ENCODE data around the gene CNPY3.
"Not testable (repeated sequence)": the region's sequence is repeated elsewhere in the genome, so short reads cannot be mapped to it uniquely, and the experiment has no call there.

CNPY3 gene

GRCh38 chr6:42928986-42929820, at the start of gene CNPY3:
Gene CNPY3 (plus strand): TSS chr6:42929480. CDS start chr6:42929571, 91 bp downstream.
- DNase-seq = peak; percentile 96

GRCh38 chr6:42880240-42880817, 49.0 kb upstream of the CNPY3 start:
- DNase-seq = not testable (repeated sequence)

- not testable (repeated sequence) for DNase-seq
These were observed 48.4 kb upstream of the CNPY3 start for GRCh38 chr6:42880871-42881270.

GRCh38 chr6:42885702-42886101, 43.6 kb upstream of the CNPY3 start:
- DNase-seq = no peak

- DNase-seq = not testable (repeated sequence)
These were observed 41.1 kb upstream of the CNPY3 start for GRCh38 chr6:42888201-42888600.

- DNase-seq = peak; percentile 12
These were observed 39.5 kb upstream of the CNPY3 start for GRCh38 chr6:42889815-42890214.

GRCh38 chr6:42890311-42891198, 38.7 kb upstream of the CNPY3 start:
- DNase-seq = peak; percentile 96

- no peak for DNase-seq
These were observed 38.0 kb upstream of the CNPY3 start for GRCh38 chr6:42891199-42891722.

- DNase-seq = not testable (repeated sequence)
These were observed 35.0 kb upstream of the CNPY3 start for GRCh38 chr6:42894041-42894828.

GRCh38 chr6:42896178-42896719, 33.0 kb upstream of the CNPY3 start:
- no peak for DNase-seq

GRCh38 chr6:42898891-42899361, 30.4 kb upstream of the CNPY3 start:
- DNase-seq = peak; percentile 53

- no peak for DNase-seq
These were observed 29.4 kb upstream of the CNPY3 start for GRCh38 chr6:42899871-42900270.

GRCh38 chr6:42901538-42901957, 27.7 kb upstream of the CNPY3 start:
- DNase-seq = peak; percentile 71

- DNase-seq = not testable (repeated sequence)
These were observed 26.6 kb upstream of the CNPY3 start for GRCh38 chr6:42902429-42903263.

GRCh38 chr6:42904467-42904866, 24.8 kb upstream of the CNPY3 start:
- DNase-seq = no peak

GRCh38 chr6:42907336-42907735, 21.9 kb upstream of the CNPY3 start:
- DNase-seq = no peak

- DNase-seq = no peak
These were observed 19.4 kb upstream of the CNPY3 start for GRCh38 chr6:42909835-42910234.

GRCh38 chr6:42911171-42912021, 17.9 kb upstream of the CNPY3 start:
- no peak for DNase-seq

GRCh38 chr6:42914546-42914945, 14.7 kb upstream of the CNPY3 start:
- DNase-seq = no peak

- no peak for DNase-seq
These were observed 13.5 kb upstream of the CNPY3 start, which contains the start of gene PTCRA for GRCh38 chr6:42915732-42916131. Gene PTCRA (plus strand): TSS chr6:42916053. CDS start chr6:42916070, 17 bp downstream.

Measured in HCEC 1CT (cell line).